GM19351 (cell line): ENCODE results near the gene EPHB4.
"Not testable (repeated sequence)": the region's sequence is repeated elsewhere in the genome, so short reads cannot be mapped to it uniquely, and the experiment has no call there.

Experiments used
- ATAC-seq: cut with Tn5 transposase; IDR thresholded peaks from one replicate; pipeline ENCODE4 v1.9.1; 2021; ENCODE audit warnings: mild to moderate bottlenecking, moderate library complexity; ENCODE audit not compliant: unreplicated experiment

The EPHB4 gene

GRCh38 chr7:100854899-100855298, 27.6 kb upstream of the EPHB4 start:
- ATAC-seq, result not testable (repeated sequence)

DNA sequence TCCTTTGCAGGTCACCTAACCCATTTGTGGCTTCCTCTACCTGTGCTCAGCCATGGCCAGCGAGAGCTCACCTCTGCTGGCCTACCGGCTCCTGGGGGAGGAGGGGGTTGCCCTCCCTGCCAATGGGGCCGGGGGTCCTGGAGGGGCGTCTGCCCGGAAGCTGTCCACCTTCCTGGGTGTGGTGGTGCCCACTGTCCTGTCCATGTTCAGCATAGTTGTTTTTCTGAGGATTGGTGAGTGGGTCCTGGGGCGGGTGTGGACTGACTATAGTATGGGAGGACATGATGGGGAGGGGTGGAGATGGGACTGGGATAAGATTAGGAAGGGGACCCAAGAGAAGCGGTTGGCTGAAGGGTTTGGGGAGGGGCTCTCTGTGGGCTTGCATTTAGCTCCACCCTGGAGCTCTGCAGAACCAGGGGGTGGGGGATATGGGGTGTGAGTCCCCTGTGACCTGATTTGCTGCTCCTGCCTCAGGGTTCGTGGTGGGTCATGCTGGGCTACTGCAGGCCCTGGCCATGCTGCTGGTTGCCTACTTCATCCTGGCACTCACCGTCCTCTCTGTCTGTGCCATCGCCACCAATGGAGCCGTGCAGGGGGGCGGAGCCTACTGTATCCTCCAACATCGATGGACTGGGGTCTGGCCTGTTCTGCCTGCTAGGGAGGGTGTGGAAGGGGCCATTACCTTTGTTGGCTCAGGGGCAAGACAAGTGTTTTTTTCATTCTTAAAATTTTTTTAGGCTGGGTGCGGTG, 27.0 kb upstream of the EPHB4 start:
- ATAC-seq, result no peak

GRCh38 chr7:100852048-100852872, 24.9 kb upstream of the EPHB4 start, which contains the start of gene SLC12A9:
Gene SLC12A9, plus strand, starts transcription at chr7:100852713. Its CDS starts 1,485 bp downstream, at chr7:100854198.
- ATAC-seq, result peak; percentile 87

GRCh38 chr7:100847360-100847759, 20.0 kb upstream of the EPHB4 start:
- ATAC-seq, result no peak

DNA sequence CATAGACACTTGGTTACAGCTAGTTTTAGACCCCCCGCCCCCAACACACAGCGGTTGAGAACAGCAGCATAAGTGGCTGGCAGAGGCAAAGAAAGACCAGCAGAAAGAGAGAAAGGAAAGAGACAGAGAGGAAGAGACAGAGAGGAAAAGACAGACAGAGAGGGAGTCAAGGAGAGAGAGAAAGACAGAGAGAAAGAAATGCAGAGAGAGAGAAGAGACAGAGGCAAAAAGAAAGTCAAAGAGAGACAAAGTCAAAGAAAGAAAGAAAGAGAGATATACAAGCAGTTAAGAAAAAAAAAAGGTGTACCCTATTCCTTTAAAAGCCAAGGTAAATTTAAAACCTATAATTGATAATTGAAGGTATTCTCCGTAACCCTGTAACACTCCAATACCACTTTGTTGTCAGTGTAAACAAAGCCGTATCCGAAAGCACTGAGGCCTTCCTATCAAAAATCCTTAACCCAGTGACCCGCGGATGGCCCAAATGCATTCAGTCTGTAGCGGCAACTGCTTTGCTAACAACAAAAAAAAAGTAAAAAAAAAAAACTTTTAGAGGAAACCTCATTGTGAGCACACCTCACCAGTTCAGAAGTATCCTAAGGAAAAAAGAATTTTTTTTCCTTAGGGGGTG, 13.3 kb upstream of the EPHB4 start:
- ATAC-seq, result no peak

DNA sequence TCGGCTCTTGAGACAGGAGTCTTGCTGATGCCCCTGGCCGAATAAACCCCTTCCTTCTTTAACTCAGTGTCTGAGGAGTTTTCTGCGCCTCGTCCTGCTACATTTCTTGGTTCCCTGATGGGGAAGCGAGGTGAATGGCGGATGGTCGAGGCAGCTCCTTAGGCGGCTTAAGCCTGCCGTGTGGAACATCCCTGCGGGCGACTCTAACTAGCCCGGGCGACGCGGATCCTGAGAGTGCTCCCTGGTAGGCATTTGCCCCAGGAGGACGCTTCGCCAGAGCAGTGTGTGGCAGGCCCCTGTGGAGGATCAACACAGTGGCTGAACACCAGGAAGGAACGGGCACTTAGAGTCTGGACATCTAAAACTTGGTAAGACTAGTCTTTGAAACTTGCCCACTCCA, 12.0 kb upstream of the EPHB4 start:
- ATAC-seq, result no peak

GRCh38 chr7:100837099-100837836, 9.9 kb upstream of the EPHB4 start:
- peak; percentile 63 for ATAC-seq

DNA sequence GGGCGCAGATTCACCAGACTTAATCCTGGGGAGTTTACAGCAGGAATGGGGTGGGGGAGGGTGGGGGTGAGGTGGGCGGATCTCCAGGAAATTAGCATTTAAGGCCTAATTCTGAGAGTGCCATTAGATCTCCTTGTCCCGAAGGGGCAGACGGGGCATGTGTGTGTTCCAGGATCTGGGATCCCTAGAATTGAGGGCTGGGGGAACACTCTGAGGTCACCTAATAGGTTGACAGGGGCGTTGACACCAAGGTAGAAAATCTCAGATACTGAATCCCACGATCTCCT, 9.4 kb upstream of the EPHB4 start:
- no peak for ATAC-seq

DNA sequence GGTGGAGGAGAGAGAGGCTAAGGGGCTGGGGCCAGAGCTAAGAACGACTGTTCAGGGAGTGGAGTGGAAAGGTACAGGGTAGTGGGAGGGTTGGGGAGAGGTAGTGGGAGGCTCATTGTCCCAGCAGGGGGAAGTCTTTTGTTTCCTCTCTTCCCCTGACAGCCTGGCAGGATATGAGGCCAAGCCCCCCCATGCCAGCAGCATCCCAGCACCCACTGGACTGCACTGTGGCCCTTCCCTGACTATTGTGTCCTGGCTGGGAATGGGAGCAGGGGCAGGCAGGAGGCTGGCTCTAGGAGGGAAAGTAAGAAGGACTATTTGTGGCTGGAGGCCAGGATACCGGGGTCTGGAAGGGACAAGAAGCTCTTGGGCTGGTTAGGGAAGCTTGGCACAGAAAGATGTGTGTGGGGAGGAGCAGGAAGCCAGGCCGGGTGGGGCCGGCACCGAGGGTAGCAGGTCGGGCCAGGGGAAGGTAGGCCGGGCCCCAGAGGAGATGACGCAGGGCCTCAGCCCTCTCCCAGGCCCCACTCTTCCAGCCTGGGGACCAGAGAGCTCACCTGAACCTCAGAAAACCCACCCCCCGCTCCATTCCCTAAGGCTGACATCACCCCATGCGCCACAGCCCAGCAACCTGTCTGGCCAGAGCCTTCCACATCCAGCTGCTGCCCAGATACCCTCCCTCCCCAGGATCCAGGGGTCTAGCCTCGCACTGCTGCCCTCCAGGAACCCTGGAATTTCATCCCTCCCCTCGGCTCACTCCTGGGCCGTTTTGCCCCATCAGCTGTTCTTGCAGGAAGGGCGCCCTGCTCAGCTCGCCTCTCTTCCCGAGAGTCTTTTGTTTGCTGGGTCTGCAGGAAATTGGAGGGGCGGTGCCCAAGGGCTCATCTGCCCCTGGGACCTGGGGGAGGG, 8.8 kb upstream of the EPHB4 start:
- ATAC-seq, result no peak

GRCh38 chr7:100832281-100832633, 4.9 kb upstream of the EPHB4 start:
- ATAC-seq, result no peak

GRCh38 chr7:100830396-100830795, 3.1 kb upstream of the EPHB4 start:
- no peak for ATAC-seq

DNA sequence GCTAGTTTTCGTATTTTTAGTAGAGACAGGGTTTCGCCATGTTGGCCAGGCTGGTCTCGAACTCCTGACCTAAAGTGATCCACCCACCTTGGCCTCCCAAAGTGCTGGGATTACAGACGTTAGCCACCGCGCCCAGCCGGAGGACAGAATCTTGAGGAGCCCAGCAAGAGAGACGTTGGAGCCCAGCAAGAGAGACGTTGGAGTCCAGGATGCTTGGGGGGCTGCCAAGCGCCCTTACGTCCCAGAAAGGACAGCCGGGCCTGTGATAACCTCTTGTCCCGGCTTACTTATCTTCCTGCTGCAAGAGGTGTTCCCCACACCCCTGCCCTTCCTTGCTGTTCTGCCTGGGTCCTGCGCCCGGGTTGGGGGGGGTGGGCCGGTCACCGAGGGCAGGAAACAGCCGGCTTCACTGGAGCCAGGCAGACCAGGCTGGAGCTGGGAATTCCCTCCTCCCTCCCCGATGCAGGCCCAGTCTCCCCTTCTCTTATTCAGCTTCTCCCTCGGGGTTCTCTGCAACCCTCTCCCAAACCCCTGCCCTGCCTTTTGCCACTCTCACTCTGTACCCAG, 1.9 kb upstream of the EPHB4 start:
- no peak for ATAC-seq

DNA sequence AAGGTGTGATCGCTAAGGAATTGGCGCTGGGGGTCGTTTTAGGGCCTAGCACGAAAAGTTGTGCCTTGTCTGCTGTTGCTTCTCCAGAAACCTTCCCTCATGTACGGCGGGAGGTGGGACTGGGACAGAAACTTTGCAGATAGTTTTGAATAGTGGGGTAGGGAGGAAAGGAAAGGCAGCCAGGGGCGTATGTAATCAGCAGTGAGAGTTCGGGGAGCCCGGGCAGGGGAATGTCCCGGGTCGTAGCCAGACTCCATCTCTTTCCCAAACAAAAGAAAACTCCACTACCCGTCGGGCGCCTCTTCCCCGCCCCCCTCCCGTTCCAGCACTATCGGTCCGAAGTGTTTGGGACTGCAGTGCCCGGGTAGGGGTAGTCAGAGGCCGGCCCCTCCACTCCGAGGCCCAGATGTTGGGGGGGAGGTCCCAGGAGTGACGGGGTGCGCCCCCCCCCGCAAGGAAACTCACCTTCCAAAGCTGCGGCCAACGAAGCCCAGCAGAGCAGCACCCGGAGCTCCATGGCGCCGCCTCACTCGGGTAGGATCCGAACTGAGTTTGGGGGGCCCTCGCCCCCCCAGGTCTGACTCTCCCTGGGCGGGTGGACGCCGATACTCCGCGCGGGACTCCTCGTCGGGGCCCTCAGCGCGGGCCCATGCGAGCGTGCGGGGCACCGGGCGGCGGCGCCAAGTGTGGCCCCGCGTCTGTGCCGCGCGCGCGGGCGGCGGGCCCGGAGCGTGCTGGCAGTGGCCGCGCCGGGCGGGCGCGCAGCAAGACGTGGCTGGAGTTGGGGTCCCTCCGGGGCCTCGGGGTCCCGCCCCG, 601 bp downstream of the EPHB4 start:
- ATAC-seq, result no peak

- ATAC-seq, result no peak
These were observed 1.4 kb downstream of the EPHB4 start for GRCh38 chr7:100825751-100826513.

- no peak for ATAC-seq
These were observed 2.1 kb downstream of the EPHB4 start for GRCh38 chr7:100825215-100825671.

DNA sequence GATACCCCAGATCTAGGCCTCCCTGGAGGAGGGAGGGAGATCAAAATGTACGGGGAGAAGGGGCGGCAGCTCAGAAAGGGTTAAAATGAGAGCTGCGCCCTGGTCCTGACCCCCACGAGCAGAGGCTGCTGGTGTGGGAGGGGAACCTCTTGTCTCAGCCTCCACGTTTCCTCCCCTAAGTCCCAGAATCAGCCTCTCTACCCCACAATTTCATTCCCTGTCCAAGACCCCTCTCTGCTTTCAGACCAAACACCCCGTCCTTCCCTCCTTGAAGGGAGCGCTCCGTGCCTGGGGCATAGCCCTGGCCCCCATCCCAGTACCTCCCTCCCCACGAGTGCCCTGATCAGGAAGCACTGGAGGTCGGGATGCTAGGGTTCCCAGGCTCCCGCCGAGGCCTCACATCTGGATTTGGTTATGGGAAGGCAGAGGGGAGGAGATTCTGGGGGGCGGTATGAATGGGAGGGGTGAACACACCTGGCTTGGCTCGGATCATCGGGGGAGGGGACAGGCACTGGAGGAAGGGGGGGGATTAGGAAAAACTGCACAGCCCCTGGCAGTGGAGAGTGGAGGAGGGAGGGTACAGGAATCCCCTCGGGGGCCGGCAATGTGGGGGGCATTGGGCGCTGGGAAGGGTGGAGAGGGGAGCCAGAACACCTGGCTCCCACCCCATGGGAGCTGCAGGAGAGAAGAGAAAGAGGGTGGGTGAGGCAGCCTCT, 2.7 kb downstream of the EPHB4 start:
- ATAC-seq, result no peak

DNA sequence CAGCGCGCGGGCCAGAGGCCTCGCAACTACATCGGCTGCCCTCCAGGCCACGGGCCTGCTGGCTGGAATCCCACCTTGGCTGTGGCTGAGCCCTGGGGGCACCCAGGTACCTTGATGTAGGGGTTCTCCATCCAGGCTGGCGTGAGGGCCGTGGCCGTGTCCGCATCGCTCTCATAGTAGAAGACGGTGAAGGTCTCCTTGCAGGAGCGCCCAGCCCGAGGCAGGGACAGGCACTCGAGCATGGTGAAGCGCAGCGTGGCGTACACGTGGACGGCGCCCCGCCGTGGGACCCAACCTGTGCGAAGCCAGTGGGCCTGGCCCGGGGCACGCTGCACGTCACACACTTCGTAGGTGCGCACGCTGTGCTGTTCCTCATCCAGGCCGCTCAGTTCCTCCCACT, 3.8 kb downstream of the EPHB4 start:
- no peak for ATAC-seq

DNA sequence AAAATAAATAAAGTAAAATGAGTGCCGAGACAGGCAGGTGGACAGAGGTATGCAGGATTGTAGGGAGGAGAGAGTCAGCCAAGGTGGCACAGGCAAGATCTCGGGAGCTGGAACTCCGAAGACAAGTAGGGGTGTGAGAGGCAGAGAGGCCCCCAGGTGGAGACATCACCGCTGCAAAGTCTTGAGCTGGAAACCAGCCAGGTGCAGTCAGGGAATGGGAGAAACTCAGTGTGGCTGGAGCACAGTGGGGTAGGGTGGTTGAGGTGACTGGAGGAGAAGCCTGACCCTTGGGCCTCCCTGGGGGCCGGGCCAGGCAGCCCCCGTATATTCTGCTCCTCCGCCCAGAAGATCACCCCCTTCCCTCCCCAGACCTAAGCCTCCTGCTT, 4.2 kb downstream of the EPHB4 start:
- no peak for ATAC-seq
